Spleen (tissue), 11 donors: ENCODE data around the gene NTN1. TPM values are rescaled to one million over a fixed set of nuclear protein-coding genes. Genes with fewer than 3 reads are reported as not detected.

Source experiments
- DNase-seq: peaks from one replicate; pipeline ENCODE4 v3.0.0-alpha.2; 2020
- H3K27ac ChIP-seq, 8 donors: fragments of 200-600 bp; sonication (generic) in 7 of 8; 1 replicate in 4 of 8; 2 replicates in 4 of 8; pipeline versions ENCODE4 v1.5.0 to v1.8.0; 2016 to 2021; ENCODE audit warnings: inconsistent platforms in 4 of 8, mild to moderate bottlenecking in 4 of 8, moderate library complexity in 1 of 8
- H3K27me3 ChIP-seq, 7 donors: fragments of 200-600 bp; sonication (generic) in 6 of 7; replicated peaks in 1 of 7; 1 replicate in 4 of 7; 2 replicates in 3 of 7; pipeline versions ENCODE4 v1.5.0 to v1.8.0; 2016 to 2021; ENCODE audit warnings: inconsistent platforms in 3 of 7, mild to moderate bottlenecking in 1 of 7
- H3K36me3 ChIP-seq, 6 donors: fragments of 200-600 bp; sonication (generic) in 5 of 6; 1 replicate in 4 of 6; 2 replicates in 2 of 6; pipeline versions ENCODE4 v1.5.0 to v1.8.0; 2016 to 2021; ENCODE audit warnings: inconsistent platforms in 2 of 6
- H3K4me1 ChIP-seq, 6 donors: fragments of 200-600 bp; sonication (generic) in 5 of 6; 1 replicate in 3 of 6; 2 replicates in 3 of 6; pipeline versions ENCODE4 v1.5.0 to v1.8.0; 2016 to 2021; ENCODE audit warnings: inconsistent platforms in 3 of 6
- H3K4me3 ChIP-seq, 8 donors: fragments of 200-600 bp; sonication (generic) in 7 of 8; 1 replicate in 4 of 8; 2 replicates in 4 of 8; pipeline versions ENCODE4 v1.5.0 to v1.8.0; 2016 to 2021; ENCODE audit warnings: inconsistent platforms in 4 of 8, mild to moderate bottlenecking in 4 of 8, moderate library complexity in 2 of 8
- H3K9me3 ChIP-seq, 8 donors: fragments of 200-600 bp; sonication (generic) in 7 of 8; 1 replicate in 4 of 8; 2 replicates in 4 of 8; pipeline versions ENCODE4 v1.5.0 to v1.8.0; 2016 to 2021; ENCODE audit warnings: inconsistent platforms in 4 of 8
- CTCF ChIP-seq, 11 experiments: fragments of 200-600 bp in 7 of 11; fragments of 450-650 bp in 4 of 11; sonication (generic) in 4 of 11; IDR thresholded peaks in 8 of 11; conservative IDR thresholded peaks in 3 of 11; 1 replicate in 7 of 11; 2 replicates in 4 of 11; pipeline versions ENCODE4 v1.4.0 to v1.8.0; 2016 to 2021; ENCODE audit warnings: antibody characterized with exemption in 11 of 11, inconsistent platforms in 4 of 11, mild to moderate bottlenecking in 1 of 11
- POLR2A ChIP-seq, 3 donors: fragments of 450-650 bp; IDR thresholded peaks; one replicate each; pipeline ENCODE4 v1.5.1; 2017; ENCODE audit warnings: antibody characterized with exemption in 3 of 3, mild to moderate bottlenecking in 1 of 3
- POLR2AphosphoS5 ChIP-seq, 3 donors: sonication (generic); formaldehyde crosslinking; IDR thresholded peaks; one replicate each; pipeline ENCODE4 v1.5.1; 2017; ENCODE audit warnings: antibody characterized with exemption in 3 of 3
- WGBS, 5 donors: extraction: QIAGEN DNeasy Blood & Tissue Kit in 3 of 5; methylation state at CpG; one replicate each; pipeline versions ENCODE4 v1.1.5 to v1.1.7; 2013 to 2018; 5-methylcytosine and 5-hydroxymethylcytosine counted together
- intact Hi-C: fragments of 100-400 bp; cut with DNase I; formaldehyde crosslinking; loops from one replicate; pipeline ENCODE4 v1.15.0; 2023; ENCODE audit warnings: low total_unique reads
- polyA plus RNA-seq, 3 donors: library from polyadenylated mRNA; stranded (reverse); fragments of 200-250 nt; gene quantifications; one replicate each; pipeline ENCODE4 v1.2.1, GENCODE V29; 2013
- total RNA-seq, 7 donors: library from RNA; depleted of rRNA in 3 of 7; stranded (reverse); fragments of >200 nt in 3 of 7; fragmentation: NEBNext Ultra II Directional in 4 of 7; extraction: Animal tissue kit (Norgen Biotek cat#: 25700) in 4 of 7; gene quantifications; one replicate each; pipeline versions ENCODE4 v1.1.0 to v1.2.1, GENCODE V29; 2016 to 2021
- donor health status: healthy with polysubstance abuse.
- donor health status: DM: no; HTN: no; CAD: no; lungs with moderate emphysema.
- donor health status: DM: no; HTN: no; CAD: no.
- donor health status: Bipolar disorder and iron deficiency.
- donor health status: healthy.
- donor health status: DM: no; HTN: no; CAD: no.
- donor health status: DM: yes; HTN: yes; CAD: no.

Gene NTN1
- total and polyA plus RNA-seq, 10 donors = 0.07 to 0.43 (median 0.23) TPM; not detected in 2

GRCh38 chr17:9233271-9233599 lies 211.9 kb downstream of the NTN1 start:
- peaks cover 0 to 60% (median 20%) of the 10 kb centered on the region in 7 donors for H3K27me3 ChIP-seq
- no peaks in the 10 kb centered on the region for H3K9me3 ChIP-seq
- peak; percentile 39 for DNase-seq
- H3K4me3 ChIP-seq = no peak overlapping the region
- H3K27ac ChIP-seq = no peak overlapping the region
- no peaks in the 10 kb centered on the region for H3K36me3 ChIP-seq
- intact Hi-C loops = no loop called here
- TF ChIP-seq POLR2AphosphoS5 (IDR thresholded peaks at IDR 0.05) = no peak
- no peak for TF ChIP-seq CTCF (IDR thresholded peaks at IDR 0.05 in 8 of 11, conservative IDR thresholded peaks at IDR 0.05 in 3 of 11)
- TF ChIP-seq POLR2A (IDR thresholded peaks at IDR 0.05) = no peak
- 38 to 54% (median 49%) methylated on average over 9 of the region's 9 CpGs for WGBS, 5 donors
- no peaks in the 10 kb centered on the region for H3K4me1 ChIP-seq

- no peaks in the 10 kb centered on the region for H3K36me3 ChIP-seq
- H3K4me3 ChIP-seq = no peak overlapping the region
- peaks cover 0 to 2% (median under 1%) of the 10 kb centered on the region in 6 donors for H3K4me1 ChIP-seq
- intact Hi-C loops = no loop called here
- WGBS, 5 donors = 76 to 90% (median 80%) methylated on average over 1 to 7 of the region's 7 CpGs
- peak; percentile 70 for DNase-seq
- no peak for TF ChIP-seq POLR2A (IDR thresholded peaks at IDR 0.05)
- TF ChIP-seq CTCF (IDR thresholded peaks at IDR 0.05 in 8 of 11, conservative IDR thresholded peaks at IDR 0.05 in 3 of 11) = no peak
- no peak for TF ChIP-seq POLR2AphosphoS5 (IDR thresholded peaks at IDR 0.05)
- no peaks in the 10 kb centered on the region for H3K9me3 ChIP-seq
- H3K27me3 ChIP-seq = peaks cover 0 to 60% (median 20%) of the 10 kb centered on the region in 7 donors
- no peak overlapping the region for H3K27ac ChIP-seq
These were observed 212.5 kb downstream of the NTN1 start for GRCh38 chr17:9233761-9234160.

- 64 to 74% (median 68%) methylated on average over 5 to 8 of the region's 8 CpGs for WGBS, 5 donors
- H3K27me3 ChIP-seq = peaks cover 0 to 67% (median 20%) of the 10 kb centered on the region in 7 donors
- H3K4me1 ChIP-seq = peaks cover 3 to 9% (median 7%) of the 10 kb centered on the region in 6 donors
- intact Hi-C loops = no loop called here
- no peaks in the 10 kb centered on the region for H3K36me3 ChIP-seq
- H3K9me3 ChIP-seq = no peaks in the 10 kb centered on the region
- TF ChIP-seq POLR2AphosphoS5 (IDR thresholded peaks at IDR 0.05) (no peak), POLR2A (IDR thresholded peaks at IDR 0.05) (no peak), CTCF (IDR thresholded peaks at IDR 0.05 in 8 of 11, conservative IDR thresholded peaks at IDR 0.05 in 3 of 11) (no peak)
- H3K27ac ChIP-seq = no peak overlapping the region
- H3K4me3 ChIP-seq = no peak overlapping the region
- DNase-seq = peak; percentile 61
These were observed 213.2 kb downstream of the NTN1 start for GRCh38 chr17:9234389-9234945.

GRCh38 chr17:9235346-9235745 lies 214.0 kb downstream of the NTN1 start:
- H3K9me3 ChIP-seq = no peaks in the 10 kb centered on the region
- no peak overlapping the region for H3K27ac ChIP-seq
- peaks cover 4 to 16% (median 12%) of the 10 kb centered on the region in 6 donors for H3K4me1 ChIP-seq
- no peaks in the 10 kb centered on the region for H3K36me3 ChIP-seq
- no peak for DNase-seq
- 79 to 84% (median 82%) methylated on average over 4 of the region's 4 CpGs for WGBS, 5 donors
- H3K27me3 ChIP-seq = peaks cover 0 to 65% (median 20%) of the 10 kb centered on the region in 7 donors
- intact Hi-C loops = no loop called here
- TF ChIP-seq POLR2AphosphoS5 (IDR thresholded peaks at IDR 0.05) (no peak), CTCF (IDR thresholded peaks at IDR 0.05 in 8 of 11, conservative IDR thresholded peaks at IDR 0.05 in 3 of 11) (no peak), POLR2A (IDR thresholded peaks at IDR 0.05) (no peak)
- H3K4me3 ChIP-seq = no peak overlapping the region
